Mucosa of gallbladder (tissue), 1 donor: Measurements from ENCODE around the gene TMEM168. TPM values are rescaled to one million over a fixed set of nuclear protein-coding genes. Genes with fewer than 3 reads are reported as not detected.
"Not testable (repeated sequence)": the region's sequence is repeated elsewhere in the genome, so short reads cannot be mapped to it uniquely, and the experiment has no call there.

Experiments used
- DNase-seq: peaks from one replicate; pipeline ENCODE4 v3.0.0-alpha.2; 2020; ENCODE audit warnings: low spot score
- total RNA-seq: library from RNA; stranded (reverse); gene quantifications from one replicate; pipeline ENCODE4 v1.2.1, GENCODE V29; 2021
- donor health status: DM: no; HTN: no; CAD: no.

TMEM168 gene
- total RNA-seq, 1 donor from 2014 or later, result 20.1 TPM

- no peak for DNase-seq
Observed at GRCh38 chr7:112781558-112781957, 8.6 kb downstream of the TMEM168 start.

DNA sequence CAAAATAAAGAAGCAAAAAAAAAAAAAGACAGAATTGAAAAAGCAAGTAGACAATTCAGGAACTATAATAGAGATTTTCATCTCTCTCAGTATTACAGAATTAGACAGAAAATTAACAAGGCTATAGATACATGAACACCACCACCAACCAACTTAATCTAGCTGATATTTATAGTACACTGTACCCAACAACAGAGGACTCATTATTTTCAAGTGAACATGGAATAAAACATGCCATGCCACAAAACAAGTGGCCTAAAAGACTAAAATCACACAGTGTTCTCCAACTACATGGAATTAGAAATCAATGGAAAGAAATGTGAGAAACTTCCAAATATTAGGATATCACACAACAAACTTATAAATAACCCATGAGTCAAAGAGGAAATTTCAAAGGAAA is 9.1 kb downstream of the TMEM168 start:
- no peak for DNase-seq

GRCh38 chr7:112779667-112780066 is 10.5 kb downstream of the TMEM168 start:
- DNase-seq, result no peak

GRCh38 chr7:112777406-112777805 is 12.8 kb downstream of the TMEM168 start:
- DNase-seq, result no peak

- DNase-seq, result no peak
Observed at GRCh38 chr7:112771166-112771565, 19.0 kb downstream of the TMEM168 start.

GRCh38 chr7:112770051-112770450 is 20.1 kb downstream of the TMEM168 start:
- no peak for DNase-seq

GRCh38 chr7:112765105-112765504 is 25.1 kb downstream of the TMEM168 start:
- no peak for DNase-seq

GRCh38 chr7:112763996-112764395 is 26.2 kb downstream of the TMEM168 start:
- no peak for DNase-seq

- DNase-seq, result no peak
Observed at GRCh38 chr7:112763298-112763697, 26.9 kb downstream of the TMEM168 start.

GRCh38 chr7:112759905-112760304 is 30.3 kb downstream of the TMEM168 start:
- DNase-seq, result no peak

GRCh38 chr7:112757337-112757736 is 32.9 kb downstream of the TMEM168 start:
- DNase-seq, result no peak

- DNase-seq, result no peak
Observed at GRCh38 chr7:112753298-112753697, 36.9 kb downstream of the TMEM168 start.

DNA sequence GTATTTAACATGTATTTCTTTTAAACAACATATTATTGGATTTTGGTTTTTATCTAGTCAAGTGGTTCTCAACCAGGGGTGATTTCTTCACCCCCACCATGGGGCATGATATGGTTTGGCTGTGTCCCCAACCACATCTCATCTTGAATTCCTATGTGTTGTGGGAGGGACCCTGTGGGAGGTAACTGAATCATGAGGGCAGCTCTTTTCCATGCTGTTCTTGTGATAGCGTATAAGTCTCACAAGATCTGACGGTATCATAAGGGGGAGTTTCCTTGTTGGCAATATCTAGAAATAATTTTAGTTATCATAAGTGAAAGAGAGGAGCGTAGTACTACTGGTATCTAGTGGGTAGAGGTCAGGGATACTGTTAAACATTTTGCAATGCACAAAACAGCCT is 37.6 kb downstream of the TMEM168 start:
- DNase-seq, result no peak

DNA sequence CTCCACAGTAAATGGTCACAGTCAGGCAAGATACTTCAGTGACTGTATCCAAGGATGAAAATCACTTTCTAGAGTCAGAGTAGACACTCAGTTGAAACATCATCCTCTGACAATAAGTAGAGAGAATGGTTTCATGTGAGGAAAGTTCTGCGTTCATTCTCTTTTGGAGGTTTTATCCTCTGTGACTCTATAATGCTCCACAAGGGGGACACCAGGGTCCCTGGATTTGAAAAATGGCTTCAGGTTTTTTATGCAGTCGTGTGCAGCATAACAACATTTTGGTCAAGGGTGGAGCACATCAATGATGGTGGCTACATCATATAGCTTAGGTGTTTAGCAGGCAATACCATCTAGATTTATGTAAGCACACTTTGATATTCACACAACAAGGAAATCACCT is 40.4 kb downstream of the TMEM168 start:
- DNase-seq, result no peak

DNA sequence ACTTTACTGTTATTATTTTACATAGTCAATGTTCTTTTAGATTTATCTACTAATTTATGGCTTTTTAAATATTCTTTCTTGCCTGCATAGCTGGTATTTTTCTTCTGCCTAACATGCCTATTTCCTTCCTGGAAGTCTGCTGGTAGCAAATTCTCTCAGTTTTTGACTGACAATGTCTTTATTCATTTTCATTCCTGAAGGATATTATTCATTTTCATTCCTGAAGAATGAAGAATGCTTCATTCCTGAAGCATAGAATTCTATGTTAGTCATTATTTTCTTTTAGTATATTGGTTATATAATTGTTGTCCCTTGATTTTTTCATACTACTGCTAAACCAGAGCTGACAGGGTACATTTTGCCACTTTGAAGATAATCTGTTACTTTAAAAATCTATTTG is 41.8 kb downstream of the TMEM168 start:
- DNase-seq, result no peak

DNA sequence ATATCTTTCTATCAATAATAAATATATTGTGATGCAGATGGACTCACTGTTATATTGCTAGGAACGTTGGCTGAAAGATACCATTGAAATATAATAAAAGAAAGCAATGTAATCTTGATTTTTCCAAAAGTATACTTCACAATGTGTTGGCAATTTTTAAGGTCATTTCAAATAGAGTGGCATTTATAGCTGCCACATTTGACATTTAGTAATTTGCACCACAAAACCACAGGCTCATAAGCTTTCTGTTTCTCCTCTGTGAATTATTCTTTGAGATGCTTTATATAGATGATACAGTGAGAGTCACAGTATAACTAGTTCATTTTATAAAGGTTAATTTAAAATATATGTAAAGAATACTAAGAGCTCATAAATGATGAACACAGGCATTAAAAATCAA is 44.6 kb downstream of the TMEM168 start:
- no peak for DNase-seq

DNA sequence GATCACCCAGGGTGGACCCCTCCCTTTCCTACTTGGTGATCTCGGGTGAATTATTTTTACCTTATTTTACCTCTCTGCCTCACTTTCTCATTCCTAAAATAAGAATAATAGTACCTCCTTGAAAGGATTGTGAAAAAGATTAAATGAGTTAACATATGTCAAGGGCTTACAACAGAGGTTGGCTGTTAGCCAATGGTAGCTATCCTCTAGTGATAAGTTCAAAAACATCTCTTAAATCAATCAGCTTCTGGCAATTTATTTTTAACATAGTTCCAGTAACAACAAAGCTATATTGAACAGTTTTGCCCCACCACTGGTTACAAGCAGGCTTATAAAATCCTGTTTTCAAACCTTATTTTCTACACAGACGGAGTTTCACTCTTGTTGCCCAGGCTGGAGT is 45.4 kb downstream of the TMEM168 start:
- DNase-seq, result no peak

GRCh38 chr7:112743811-112744210 is 46.4 kb downstream of the TMEM168 start:
- DNase-seq, result no peak

- DNase-seq, result no peak
Observed at GRCh38 chr7:112740667-112741066, 49.5 kb downstream of the TMEM168 start.

GRCh38 chr7:112739436-112740180 is 50.6 kb downstream of the TMEM168 start:
- DNase-seq, result no peak

DNA sequence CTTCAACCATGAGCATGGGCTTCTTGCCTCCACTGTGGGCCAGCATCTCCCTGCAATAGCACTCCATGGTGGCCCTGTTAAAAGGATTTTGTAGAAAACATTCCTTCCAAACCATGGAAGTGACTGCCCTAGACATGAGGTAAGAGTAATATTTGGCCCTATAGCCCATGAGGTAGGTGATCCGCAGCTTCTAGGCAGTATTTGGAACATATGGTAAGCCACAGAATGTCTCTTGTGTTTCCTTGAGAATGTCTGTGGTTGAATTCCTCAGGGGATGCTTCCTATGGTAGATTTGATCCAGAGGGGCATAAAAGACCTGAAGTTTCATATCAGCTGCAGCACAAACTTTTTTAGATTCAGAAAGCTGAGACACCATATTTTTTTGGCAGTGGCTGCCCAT is 54.9 kb downstream of the TMEM168 start:
- DNase-seq, result no peak

GRCh38 chr7:112731324-112731723 is 58.9 kb downstream of the TMEM168 start:
- DNase-seq, result not testable (repeated sequence)

GRCh38 chr7:112726076-112726475 is 64.1 kb downstream of the TMEM168 start:
- no peak for DNase-seq

- no peak for DNase-seq
Observed at GRCh38 chr7:112723416-112723815, 66.8 kb downstream of the TMEM168 start.
